Measurements from ENCODE around the gene AGXT.

- no peak for TF ChIP-seq POLR2AphosphoS5 (IDR thresholded peaks at IDR 0.05; ENCODE audit: low read depth, low read length)
- no peak for TF ChIP-seq TAF1 (IDR thresholded peaks at IDR 0.05; ENCODE audit: borderline replicate concordance, insufficient read depth, low read length)
- TF ChIP-seq SIN3A (IDR thresholded peaks at IDR 0.05; ENCODE audit: borderline replicate concordance, insufficient read depth, low read length) = no peak
- TF ChIP-seq REST (IDR thresholded peaks at IDR 0.05; ENCODE audit: insufficient read depth in 1 of 2, low read depth in 2 of 2, low read length in 2 of 2) = no peak
These were observed 48.5 kb downstream of the AGXT start for GRCh38 chr2:240917009-240917683.
